Adrenal gland (tissue), 12 donors: ENCODE results near the gene HLA-DQA2. TPM values are rescaled to one million over a fixed set of nuclear protein-coding genes. Genes with fewer than 3 reads are reported as not detected.
"Not testable (repeated sequence)": the region's sequence is repeated elsewhere in the genome, so short reads cannot be mapped to it uniquely, and the experiment has no call there.

Experiments
- DNase-seq, 7 donors: peaks; one replicate each; pipeline ENCODE4 v3.0.0-alpha.2; 2019 to 2020
- H3K27ac ChIP-seq, 5 donors: fragments of 200-600 bp; sonication (generic) in 4 of 5; 1 replicate in 3 of 5; 2 replicates in 2 of 5; pipeline versions ENCODE4 v1.5.1 to v1.8.0; 2016 to 2020; ENCODE audit warnings: mild to moderate bottlenecking in 1 of 5
- H3K27me3 ChIP-seq: fragments of 200-600 bp; 2 replicates; pipeline ENCODE4 v1.8.0; 2021
- H3K36me3 ChIP-seq, 2 donors: fragments of 200-600 bp; replicated peaks in 1 of 2; 1 replicate in 1 of 2; 2 replicates in 1 of 2; pipeline versions ENCODE4 v1.5.1 to v1.8.0; 2018 to 2022
- H3K4me1 ChIP-seq, 2 donors: fragments of 200-600 bp; replicated peaks in 1 of 2; 1 replicate in 1 of 2; 2 replicates in 1 of 2; pipeline versions ENCODE4 v1.5.1 to v1.8.0; 2018 to 2021
- H3K4me3 ChIP-seq, 4 donors: fragments of 200-600 bp; sonication (generic) in 3 of 4; one replicate each; pipeline ENCODE4 v1.5.1; 2016 to 2018
- H3K9me3 ChIP-seq, 3 donors: fragments of 200-600 bp; sonication (generic) in 1 of 3; replicated peaks in 1 of 3; 1 replicate in 2 of 3; 2 replicates in 1 of 3; pipeline versions ENCODE4 v1.5.1 to v1.8.0; 2016 to 2021
- CTCF ChIP-seq, 6 experiments: fragments of 450-650 bp in 4 of 6; fragments of 200-600 bp in 2 of 6; sonication (generic) in 1 of 6; IDR thresholded peaks; 1 replicate in 5 of 6; 2 replicates in 1 of 6; pipeline versions ENCODE4 v1.5.1 to v1.8.0; 2016 to 2021; ENCODE audit warnings: antibody characterized with exemption in 6 of 6, mild to moderate bottlenecking in 2 of 6, moderate library complexity in 1 of 6
- POLR2A ChIP-seq, 2 donors: fragments of 450-650 bp; IDR thresholded peaks; one replicate each; pipeline ENCODE4 v1.6.1; 2017; ENCODE audit warnings: antibody characterized with exemption in 2 of 2, mild to moderate bottlenecking in 2 of 2, moderate library complexity in 1 of 2
- WGBS, 4 donors: extraction: QIAGEN DNeasy Blood & Tissue Kit in 2 of 4; methylation state at CpG; one replicate each; pipeline versions ENCODE4 v1.1.5 to v1.1.7; 2013 to 2017; 5-methylcytosine and 5-hydroxymethylcytosine counted together
- intact Hi-C, 2 donors: fragments of 100-400 bp; cut with DNase I; formaldehyde crosslinking; loops; one replicate each; pipeline versions ENCODE4 v1.14.1 to v1.15.0; 2022 to 2023
- polyA plus RNA-seq, 3 donors: library from polyadenylated mRNA; stranded (reverse); fragments of 200-250 nt in 2 of 3; fragments of 350-450 nt in 1 of 3; fragmentation: Illumina TruSeq in 1 of 3; extraction: RNeasy Lipid Tissue Mini Kit (QIAGEN cat#74804) in 1 of 3; gene quantifications; one replicate each; pipeline ENCODE4 v1.2.3, GENCODE V29; 2013 to 2014
- total RNA-seq, 9 donors: library from RNA; depleted of rRNA in 4 of 9; stranded (reverse); fragments of >200 nt in 4 of 9; fragments of 120-200 nt in 1 of 9; fragmentation: NEBNext Ultra II Directional in 1 of 9; extraction: Animal tissue kit (Norgen Biotek cat#: 25700) in 1 of 9; gene quantifications; one replicate each; pipeline versions ENCODE4 v1.1.0 to v1.2.4, GENCODE V29; 2013 to 2023
- donor health status: healthy with polysubstance abuse.
- donor health status: Bipolar disorder and iron deficiency.
- donor health status: DM: yes; HTN: yes; CAD: no.
- donor health status: DM: no; HTN: no; CAD: no.
- donor health status: DM: no; HTN: no; CAD: no.
- donor health status: DM: yes; HTN: yes; CAD: no.

The HLA-DQA2 gene
- total and polyA plus RNA-seq, 12 donors, result 0.47 to 17.8 (median 3.0) TPM; not detected in 3

DNA sequence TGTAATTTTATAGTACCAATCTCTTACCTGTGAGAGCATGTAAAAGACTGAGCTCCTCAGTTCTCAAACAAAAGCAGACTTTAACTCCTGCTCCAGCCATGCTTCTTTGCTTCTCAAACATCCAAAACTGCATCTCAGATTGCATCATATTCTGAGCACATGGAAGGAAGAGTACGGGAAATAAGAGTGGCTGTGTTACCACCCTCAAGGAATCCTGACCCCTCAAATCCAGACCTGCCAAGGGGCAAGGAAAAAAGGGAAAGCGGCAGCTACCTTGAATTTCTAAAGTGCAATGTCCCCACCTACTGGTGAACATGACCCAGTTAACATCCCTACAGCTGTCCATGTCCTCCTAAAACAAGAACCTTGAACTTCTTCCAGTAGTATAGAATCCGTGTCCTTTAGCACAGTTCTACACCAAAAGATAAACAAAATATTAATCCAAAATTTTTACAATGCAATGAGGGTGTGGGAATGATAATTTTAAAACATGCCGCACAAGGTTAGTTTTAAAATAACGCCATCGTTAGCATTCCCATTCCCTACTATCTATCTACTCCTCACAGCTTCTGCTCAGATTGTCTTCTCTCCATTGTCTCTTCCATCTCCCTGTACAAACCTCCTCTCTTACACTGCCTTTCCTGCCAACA lies 40.7 kb upstream of the HLA-DQA2 start:
- TF ChIP-seq POLR2A (IDR thresholded peaks at IDR 0.05) (no peak), CTCF (IDR thresholded peaks at IDR 0.05) (peak in 5 of 6 experiments; percentile 70 to 77 (median 73))
- H3K36me3 ChIP-seq, result no peaks in the 10 kb centered on the region
- no peak overlapping the region for H3K4me3 ChIP-seq
- no peak overlapping the region for H3K27ac ChIP-seq
- DNase-seq, result peak; percentile 32 to 58 (median 49)
- H3K9me3 ChIP-seq, result no peaks in the 10 kb centered on the region
- H3K4me1 ChIP-seq, result no peaks in the 10 kb centered on the region
- no peaks in the 10 kb centered on the region for H3K27me3 ChIP-seq
- intact Hi-C loops, result loop anchor here (5.0 kb wide), 2 partner anchors 268 to 283 kb away; no protein-coding TSS in a partner anchor
- 7 to 12% (median 11%) methylated on average over 6 of the region's 6 CpGs for WGBS, 4 donors

GRCh38 chr6:32703347-32703746 lies 37.8 kb upstream of the HLA-DQA2 start:
- intact Hi-C loops, result loop anchor here (5.0 kb wide), 2 partner anchors 271 to 286 kb away; no protein-coding TSS in a partner anchor
- WGBS, 4 donors, result 45 to 72% (median 53%) methylated on average over 4 of the region's 4 CpGs
- Histone ChIP-seq H3K4me1 (no peaks in the 10 kb centered on the region), H3K9me3 (no peaks in the 10 kb centered on the region), H3K36me3 (no peaks in the 10 kb centered on the region), H3K27me3 (no peaks in the 10 kb centered on the region), H3K4me3 (no peak overlapping the region), H3K27ac (no peak overlapping the region)
- no peak for DNase-seq
- TF ChIP-seq CTCF (IDR thresholded peaks at IDR 0.05), result no peak

DNA sequence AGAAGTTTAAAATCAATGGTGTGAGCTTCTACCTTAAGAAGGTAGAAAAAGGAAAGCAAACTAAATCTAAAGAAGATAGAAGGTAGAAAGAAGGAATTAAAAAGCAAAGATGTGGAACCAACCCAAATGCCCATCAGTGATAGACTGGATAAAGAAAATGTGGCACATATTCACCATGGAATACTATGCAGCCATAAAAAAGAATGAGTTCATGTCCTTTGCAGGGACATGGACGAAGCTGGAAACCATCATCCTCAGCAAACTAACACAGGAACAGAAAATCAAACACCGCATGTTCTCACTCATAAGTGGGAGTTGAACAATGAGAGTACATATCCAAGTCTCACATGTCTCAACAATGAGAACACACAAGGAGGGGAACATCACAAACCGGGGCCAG lies 36.0 kb upstream of the HLA-DQA2 start:
- DNase-seq, H3K9me3 ChIP-seq, H3K4me3 ChIP-seq, H3K36me3 ChIP-seq, H3K27ac ChIP-seq, H3K4me1 ChIP-seq, H3K27me3 ChIP-seq: not testable (repeated sequence)
- intact Hi-C loops, result loop anchor here in 1 of 2 donors (5.0 kb wide), 1 partner anchor 92 kb away; no protein-coding TSS in a partner anchor
- WGBS, 4 donors, result 71 to 88% (median 83%) methylated on average over 3 of the region's 3 CpGs

- H3K36me3 ChIP-seq, result no peaks in the 10 kb centered on the region
- no peak overlapping the region for H3K27ac ChIP-seq
- no peaks in the 10 kb centered on the region for H3K27me3 ChIP-seq
- no peaks in the 10 kb centered on the region for H3K9me3 ChIP-seq
- no peak for TF ChIP-seq POLR2A (IDR thresholded peaks at IDR 0.05)
- no peak for TF ChIP-seq CTCF (IDR thresholded peaks at IDR 0.05)
- DNase-seq, result no peak
- H3K4me1 ChIP-seq, result no peaks in the 10 kb centered on the region
- no peak overlapping the region for H3K4me3 ChIP-seq
- intact Hi-C loops, result loop anchor here (5.0 to 10.0 kb wide), 2 partner anchors 65 to 88 kb away; no protein-coding TSS in a partner anchor
These were observed 31.6 kb upstream of the HLA-DQA2 start for GRCh38 chr6:32709625-32710024.

GRCh38 chr6:32713241-32713640 lies 27.9 kb upstream of the HLA-DQA2 start:
- Histone ChIP-seq H3K27ac (no peak overlapping the region), H3K9me3 (no peaks in the 10 kb centered on the region), H3K27me3 (no peaks in the 10 kb centered on the region), H3K4me1 (no peaks in the 10 kb centered on the region), H3K36me3 (no peaks in the 10 kb centered on the region), H3K4me3 (no peak overlapping the region)
- intact Hi-C loops, result loop anchor here in 1 of 2 donors (10.0 kb wide), 1 partner anchor 62 kb away; no protein-coding TSS in a partner anchor
- TF ChIP-seq CTCF (IDR thresholded peaks at IDR 0.05) (no peak), POLR2A (IDR thresholded peaks at IDR 0.05) (no peak)
- no peak for DNase-seq
